Fibroblast of lung (primary cell): ENCODE data around the gene MUC4. TPM values are rescaled to one million over a fixed set of nuclear protein-coding genes. Genes with fewer than 3 reads are reported as not detected.

Experiments
- DNase-seq, 2 donors: peaks; one replicate each; pipeline versions ENCODE4 v3.0.0 to v3.0.0-alpha.2; 2010; ENCODE audit warnings: low read depth in 2 of 2
- H2AFZ ChIP-seq: 2 replicates; pipeline ENCODE4 v1.5.1; 2012; ENCODE audit warnings: low read length, control low read depth, inconsistent platforms
- H3K27ac ChIP-seq: 2 replicates; pipeline ENCODE4 v1.5.1; 2011; ENCODE audit warnings: low read length, control low read depth; ENCODE audit not compliant: insufficient read depth
- H3K27me3 ChIP-seq: 2 replicates; pipeline ENCODE4 v1.5.1; 2011; ENCODE audit warnings: mild to moderate bottlenecking, low read length; ENCODE audit not compliant: control insufficient read depth, insufficient read depth
- H3K36me3 ChIP-seq: 2 replicates; pipeline ENCODE4 v1.5.1; 2011; ENCODE audit warnings: low read length; ENCODE audit not compliant: control insufficient read depth, insufficient read depth
- H3K4me1 ChIP-seq: 2 replicates; pipeline ENCODE4 v1.5.1; 2011; ENCODE audit warnings: low read length; ENCODE audit not compliant: control insufficient read depth, insufficient read depth; ENCODE audit errors: extremely low read depth
- H3K4me2 ChIP-seq: 2 replicates; pipeline ENCODE4 v1.5.1; 2011; ENCODE audit warnings: low read length, control low read depth; ENCODE audit not compliant: insufficient read depth; ENCODE audit errors: extremely low read depth
- H3K4me3 ChIP-seq, 4 experiments: fragments of 200-600 bp in 1 of 4; sonication (generic) in 1 of 4; replicated peaks in 1 of 4; 2 replicates each; pipeline ENCODE4 v1.5.1; 2011 to 2016; ENCODE audit warnings: low read length in 4 of 4, low read depth in 3 of 4, mild to moderate bottlenecking in 3 of 4, control low read depth in 2 of 4, inconsistent platforms in 1 of 4, mixed read lengths in 1 of 4; ENCODE audit not compliant: insufficient read depth in 1 of 4; ENCODE audit errors: control extremely low read depth in 1 of 4
- H3K79me2 ChIP-seq: 2 replicates; pipeline ENCODE4 v1.5.1; 2012; ENCODE audit warnings: mild to moderate bottlenecking, low read length, inconsistent platforms; ENCODE audit not compliant: control insufficient read depth, insufficient read depth
- H3K9ac ChIP-seq: 2 replicates; pipeline ENCODE4 v1.5.1; 2011; ENCODE audit warnings: mild to moderate bottlenecking, low read length, control low read depth; ENCODE audit not compliant: insufficient read depth
- H3K9me3 ChIP-seq: 2 replicates; pipeline ENCODE4 v1.5.1; 2012; ENCODE audit warnings: low read depth, low read length; ENCODE audit not compliant: control insufficient read depth, insufficient read depth
- H4K20me1 ChIP-seq: 2 replicates; pipeline ENCODE4 v1.5.1; 2011; ENCODE audit warnings: low read length; ENCODE audit not compliant: control insufficient read depth, insufficient read depth; ENCODE audit errors: extremely low read depth
- CTCF ChIP-seq, 2 donors: IDR thresholded peaks in 1 of 2; conservative IDR thresholded peaks in 1 of 2; 1 replicate in 1 of 2; 2 replicates in 1 of 2; pipeline ENCODE4 v1.5.1; 2011 to 2012; ENCODE audit warnings: low read length in 2 of 2, control low read depth in 1 of 2, inconsistent platforms in 1 of 2, low read depth in 1 of 2, mild to moderate bottlenecking in 1 of 2
- EZH2 ChIP-seq: IDR thresholded peaks from 2 replicates; pipeline ENCODE4 v1.5.1; 2012; ENCODE audit warnings: low read length, control low read depth, mild to moderate bottlenecking; ENCODE audit errors: missing control alignments
- polyA plus RNA-seq, 2 donors: library from polyadenylated mRNA; depleted of rRNA in 1 of 2; stranded (reverse) in 1 of 2; unstranded in 1 of 2; fragments of >200 nt; gene quantifications; 2 replicates each; pipeline ENCODE4 v1.2.1, GENCODE V29; 2011 to 2012; ENCODE audit warnings: missing spikeins in 1 of 2
- total RNA-seq: library from RNA; depleted of rRNA; stranded (reverse); fragments of >200 nt; gene quantifications from 2 replicates; pipeline ENCODE4 v1.2.1, GENCODE V29; 2014

The MUC4 gene
- total and polyA plus RNA-seq, 2 donors (not counting 1 experiment from before 2014, with no cell fraction given), result not detected

GRCh38 chr3:195801251-195802183 lies 10.2 kb downstream of the MUC4 start:
- Histone ChIP-seq H3K36me3 (no peaks in the 10 kb centered on the region), H3K9ac (no peak overlapping the region), H3K4me3 (no peak overlapping the region), H3K4me2 (no peak overlapping the region), H4K20me1 (no peaks in the 10 kb centered on the region), H3K4me1 (peaks cover 5% of the 10 kb centered on the region), H3K27ac (no peak overlapping the region), H3K79me2 (no peaks in the 10 kb centered on the region), H2AFZ (no peak overlapping the region), H3K9me3 (no peaks in the 10 kb centered on the region), H3K27me3 (peaks cover 22% of the 10 kb centered on the region)
- TF ChIP-seq CTCF (conservative IDR thresholded peaks at IDR 0.05 in 1 of 2, IDR thresholded peaks at IDR 0.05 in 1 of 2; ENCODE audit: low read depth in 1 of 2, low read length in 2 of 2) (no peak), EZH2 (no peak)
- DNase-seq, result no peak

DNA sequence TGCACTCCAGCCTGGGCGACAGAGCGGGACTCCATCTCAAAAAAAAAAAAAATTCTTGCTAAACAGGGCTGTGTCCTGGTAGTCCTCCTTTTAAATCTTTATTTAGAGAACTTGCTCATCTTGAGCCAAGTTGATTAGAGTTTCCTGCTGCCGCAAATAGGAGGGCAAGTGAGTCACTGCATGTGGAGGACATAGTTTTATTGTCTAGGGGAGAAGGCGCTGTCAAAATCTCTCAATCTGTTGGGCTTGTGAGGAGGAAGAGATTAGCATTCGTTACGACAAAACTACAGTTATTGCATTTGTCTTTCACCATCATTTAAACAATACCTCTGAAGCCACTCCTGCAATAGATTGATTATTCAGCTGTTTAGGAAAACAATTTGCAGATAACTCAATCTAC lies 11.5 kb downstream of the MUC4 start:
- no peak overlapping the region for H3K9ac ChIP-seq
- DNase-seq, result no peak
- H3K4me2 ChIP-seq, result no peak overlapping the region
- no peak overlapping the region for H3K27ac ChIP-seq
- peaks cover 5% of the 10 kb centered on the region for H3K4me1 ChIP-seq
- H3K27me3 ChIP-seq, result peaks cover 22% of the 10 kb centered on the region
- no peak for TF ChIP-seq EZH2
- no peak for TF ChIP-seq CTCF (conservative IDR thresholded peaks at IDR 0.05 in 1 of 2, IDR thresholded peaks at IDR 0.05 in 1 of 2; ENCODE audit: low read depth in 1 of 2, low read length in 2 of 2)
- no peaks in the 10 kb centered on the region for H3K9me3 ChIP-seq
- H2AFZ ChIP-seq, result no peak overlapping the region
- H3K4me3 ChIP-seq, result no peak overlapping the region
- no peaks in the 10 kb centered on the region for H4K20me1 ChIP-seq
- H3K36me3 ChIP-seq, result no peaks in the 10 kb centered on the region
- no peaks in the 10 kb centered on the region for H3K79me2 ChIP-seq

- H3K79me2 ChIP-seq, result no peaks in the 10 kb centered on the region
- no peak for DNase-seq
These were observed 14.9 kb downstream of the MUC4 start for GRCh38 chr3:195796795-195797194.

More at GRCh38 chr3:195796795-195797194, 14.9 kb downstream of the MUC4 start:
- TF ChIP-seq CTCF (conservative IDR thresholded peaks at IDR 0.05 in 1 of 2, IDR thresholded peaks at IDR 0.05 in 1 of 2; ENCODE audit: low read depth in 1 of 2, low read length in 2 of 2), result no peak
- TF ChIP-seq EZH2, result no peak
- Histone ChIP-seq H3K27me3 (peaks cover 8% of the 10 kb centered on the region), H3K9me3 (no peaks in the 10 kb centered on the region), H3K36me3 (no peaks in the 10 kb centered on the region), H3K4me3 (no peak overlapping the region), H2AFZ (no peak overlapping the region), H3K9ac (no peak overlapping the region), H3K27ac (no peak overlapping the region), H3K4me2 (no peak overlapping the region), H4K20me1 (no peaks in the 10 kb centered on the region), H3K4me1 (no peaks in the 10 kb centered on the region)
